ENCODE measurements around the gene IZUMO1R. TPM values are rescaled to one million over a fixed set of nuclear protein-coding genes. Genes with fewer than 3 reads are reported as not detected.

IZUMO1R gene
- total RNA-seq = not detected in 2 replicates

DNA sequence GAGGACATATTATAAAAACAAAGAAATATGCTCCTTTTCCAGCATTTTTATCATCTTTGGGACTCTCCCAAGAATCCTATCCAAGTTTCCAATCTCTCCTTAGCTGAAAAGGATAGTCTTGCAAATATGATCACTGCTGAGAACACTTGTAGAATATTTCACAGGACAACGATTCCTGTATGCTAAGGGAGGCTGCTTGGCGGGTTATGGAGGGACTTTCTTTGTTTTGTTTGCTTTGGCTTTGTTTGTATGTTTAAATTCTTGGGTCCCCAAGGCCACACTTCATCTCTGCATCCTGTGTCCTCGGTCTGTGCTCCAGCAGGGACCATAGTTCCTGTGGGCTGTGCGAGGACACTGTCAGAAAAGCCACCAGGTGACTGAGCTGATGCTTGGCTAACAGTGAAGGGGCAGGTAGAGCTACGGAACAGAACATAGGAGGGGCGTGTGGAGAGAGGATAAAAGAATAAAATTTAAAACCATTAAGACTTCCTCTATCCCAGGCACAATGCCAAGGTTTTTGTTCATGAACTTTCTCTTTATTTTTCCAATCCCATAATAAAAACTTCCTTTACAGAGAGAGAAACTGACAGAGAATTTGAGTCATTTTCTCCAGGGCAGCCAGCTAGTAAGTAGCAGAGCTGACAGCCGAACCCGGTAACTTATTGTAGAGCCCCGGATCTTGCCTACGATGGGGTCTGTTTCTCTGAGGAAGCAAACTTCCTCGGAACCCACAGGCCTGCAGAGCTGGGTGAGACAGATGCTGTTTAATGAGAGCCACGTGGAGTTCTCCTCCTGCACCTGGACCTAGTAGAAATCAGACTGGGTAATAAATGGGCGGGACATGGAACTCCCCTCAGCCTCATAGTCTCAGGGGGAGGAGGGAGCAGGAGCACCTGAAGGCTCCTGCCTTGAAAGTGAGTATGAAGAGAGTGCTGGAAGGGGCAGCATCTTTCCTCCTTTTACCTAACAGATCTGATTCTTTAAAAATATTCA is at the start of gene IZUMO1R:
IZUMO1R (plus strand) TSS at position 615 of the 993 bp plus-strand sequence. CDS start 1,057 bp downstream, outside the sequence.

Other genes starting within 250 kb of the IZUMO1R start
- 43.0 and 56.6 TPM in 2 replicates for gene PANX1, start 175.7 kb upstream of the IZUMO1R start, total RNA-seq
- gene GPR83, start 96.8 kb downstream of the IZUMO1R start, total RNA-seq = under 0.01 TPM in 1 of 2 replicates, not detected in the other
- gene MRE11, start 189.3 kb downstream of the IZUMO1R start, total RNA-seq = 11.4 and 22.8 TPM in 2 replicates
- 12.4 and 14.9 TPM in 2 replicates for gene ANKRD49, start 189.4 kb downstream of the IZUMO1R start, total RNA-seq
- gene C11orf97, start 207.9 kb downstream of the IZUMO1R start, total RNA-seq = not detected in 2 replicates
- gene FUT4, start 239.3 kb downstream of the IZUMO1R start, total RNA-seq = 4.3 and 5.5 TPM in 2 replicates

Data from uterine smooth muscle cell (primary cell).